Measurements from ENCODE around the gene H2BK1.

The H2BK1 gene

DNA sequence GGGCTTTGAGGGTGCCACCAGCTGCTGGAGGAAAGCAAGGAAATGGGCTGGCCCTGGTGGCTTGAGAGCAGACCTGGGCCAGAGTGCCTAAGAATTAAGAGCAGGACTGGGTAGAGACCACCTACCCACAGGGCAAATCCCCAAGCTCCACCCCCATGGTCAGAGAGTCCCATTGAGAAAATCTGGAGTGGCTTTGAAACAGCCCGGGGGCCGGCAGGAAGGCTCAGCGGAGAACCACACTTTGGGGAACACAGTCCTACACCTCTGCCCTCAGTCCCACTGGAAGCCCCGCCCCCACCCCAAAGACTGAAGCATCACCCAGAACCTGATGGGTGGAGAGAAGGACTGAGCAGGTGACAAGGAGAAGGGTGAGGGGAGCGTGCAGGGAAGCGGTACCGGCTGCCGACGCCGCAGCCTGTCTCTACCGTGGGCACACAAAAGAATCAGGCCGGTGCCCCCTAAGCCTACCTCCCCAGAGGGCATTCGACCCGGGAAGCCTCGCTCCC, 34.6 kb upstream of the H2BK1 start:
- DNase-seq = no peak

DNA sequence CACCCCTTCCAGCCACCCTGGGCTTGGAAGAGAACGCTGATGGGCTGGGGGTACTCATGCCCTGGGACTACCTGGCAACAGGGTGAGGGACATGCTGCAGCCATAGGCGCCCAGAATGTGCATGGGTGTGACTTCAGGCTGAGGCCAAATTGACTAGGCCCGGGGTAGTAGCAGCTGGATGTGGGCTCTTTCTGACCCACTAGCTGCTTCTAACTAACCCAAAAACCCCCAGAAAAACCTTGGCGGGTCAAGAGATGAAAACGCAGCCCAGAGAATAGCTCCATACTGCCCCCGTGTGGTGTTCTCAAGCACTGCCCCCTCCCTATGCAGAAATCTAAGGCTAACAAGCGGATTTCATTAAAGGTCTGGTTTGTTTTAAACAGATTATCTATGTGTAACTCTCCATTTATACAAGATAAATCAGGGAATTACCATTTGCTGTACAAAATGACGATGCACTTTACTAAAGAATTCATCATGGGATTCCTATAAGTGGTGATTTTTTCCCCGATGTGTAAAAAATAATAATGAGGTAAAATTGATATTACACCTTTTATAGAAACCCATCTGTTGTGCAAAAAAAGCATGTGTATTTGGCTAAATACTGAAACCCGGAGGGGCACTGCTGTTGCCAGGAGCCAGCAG, 34.0 kb upstream of the H2BK1 start:
- peak; percentile 33 for DNase-seq

DNA sequence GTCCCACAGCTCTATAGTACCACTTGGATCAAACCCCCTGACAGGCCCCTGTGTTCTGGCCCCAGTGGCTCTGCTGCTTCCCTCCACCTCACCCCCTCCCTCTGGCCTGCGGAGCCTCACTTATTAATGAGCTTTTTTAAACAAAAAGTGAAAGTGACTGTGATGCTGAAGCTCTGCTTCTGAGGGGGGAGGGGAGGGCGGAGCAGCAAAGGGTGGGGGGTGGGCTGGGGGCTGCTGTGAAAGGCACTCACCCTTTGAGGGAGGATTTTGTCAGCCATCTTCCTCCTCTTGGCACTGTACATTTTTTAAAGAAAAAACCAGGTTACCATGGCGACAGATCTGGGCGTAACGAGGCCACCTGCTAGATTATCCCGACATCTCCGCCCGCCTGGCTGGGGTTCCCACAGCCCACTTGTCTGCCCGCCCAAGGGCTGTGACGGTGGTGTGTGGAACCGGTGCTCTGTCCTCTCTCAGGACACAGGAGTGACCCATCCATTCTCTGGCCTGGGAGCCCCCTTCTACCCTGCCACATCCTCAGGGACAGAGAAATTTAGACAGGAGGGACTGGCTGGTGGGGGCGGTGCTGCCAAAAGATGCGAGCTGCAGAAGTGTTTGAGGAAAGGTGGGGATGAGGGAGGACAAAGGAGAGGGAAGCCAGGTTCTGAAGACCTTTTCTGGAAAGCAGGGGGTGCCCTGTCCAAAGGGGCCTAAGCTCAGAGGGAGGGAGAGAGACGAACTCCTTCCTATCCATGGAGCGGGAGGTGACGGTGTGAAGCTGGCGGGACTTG, 33.3 kb upstream of the H2BK1 start:
- peak; percentile 36 for DNase-seq

DNA sequence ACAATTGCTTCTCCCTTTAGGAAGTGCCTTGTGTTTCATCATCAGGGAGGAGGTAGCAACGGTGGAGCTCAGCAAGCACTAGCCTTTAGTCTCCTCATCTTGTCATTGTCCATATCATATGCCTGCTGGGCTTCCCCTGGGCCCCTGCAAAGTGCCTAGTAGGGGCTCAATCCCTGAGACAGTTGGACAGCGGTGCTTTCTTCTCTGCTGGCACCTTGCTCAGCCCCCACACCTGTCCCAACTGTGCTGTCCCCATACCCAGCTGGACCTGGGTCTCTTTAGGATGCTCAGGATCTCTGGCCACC, 32.7 kb upstream of the H2BK1 start:
- DNase-seq = no peak

DNA sequence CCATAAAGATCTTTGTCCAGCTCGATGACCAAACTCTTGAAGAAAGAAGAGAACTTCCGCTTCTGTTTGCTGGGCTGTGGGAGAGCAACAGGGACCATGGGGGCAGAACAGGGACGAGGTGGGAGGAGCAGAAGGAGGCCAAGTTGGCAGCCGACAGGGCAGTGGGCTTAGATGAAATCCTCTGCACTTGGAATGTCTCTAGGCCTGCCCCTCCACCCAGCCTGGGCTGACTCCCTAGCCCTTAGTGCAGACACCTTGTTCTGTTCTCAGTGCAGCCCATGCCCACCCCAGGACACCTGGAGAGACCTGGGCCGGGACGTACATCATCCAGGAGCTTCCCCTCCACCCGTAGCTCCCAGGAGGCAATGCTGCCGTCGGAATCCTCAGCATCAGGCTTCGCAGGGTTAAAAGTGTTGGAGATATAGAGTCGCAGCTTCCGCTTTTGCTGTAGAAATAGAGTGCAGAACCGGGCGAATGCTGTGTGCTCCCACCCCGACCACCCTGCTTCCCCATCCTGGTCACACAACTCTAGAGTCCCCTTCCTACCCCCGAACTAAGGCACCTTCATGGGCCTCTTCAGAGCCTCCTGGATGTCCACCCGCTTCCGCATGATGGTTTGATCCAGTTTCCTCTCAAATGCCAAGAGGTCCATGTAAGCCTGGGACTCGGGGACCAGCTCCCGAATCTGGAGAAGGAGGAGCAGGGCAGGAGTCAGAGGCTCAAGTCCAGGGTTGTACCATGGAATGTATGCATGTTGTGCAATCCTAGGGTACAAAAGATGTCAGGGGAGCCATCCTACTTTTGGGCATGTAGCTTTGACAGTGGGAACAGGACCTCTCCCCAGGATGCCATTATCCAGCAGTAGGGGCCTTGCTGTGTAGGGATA, 32.1 kb upstream of the H2BK1 start:
- no peak for DNase-seq

DNA sequence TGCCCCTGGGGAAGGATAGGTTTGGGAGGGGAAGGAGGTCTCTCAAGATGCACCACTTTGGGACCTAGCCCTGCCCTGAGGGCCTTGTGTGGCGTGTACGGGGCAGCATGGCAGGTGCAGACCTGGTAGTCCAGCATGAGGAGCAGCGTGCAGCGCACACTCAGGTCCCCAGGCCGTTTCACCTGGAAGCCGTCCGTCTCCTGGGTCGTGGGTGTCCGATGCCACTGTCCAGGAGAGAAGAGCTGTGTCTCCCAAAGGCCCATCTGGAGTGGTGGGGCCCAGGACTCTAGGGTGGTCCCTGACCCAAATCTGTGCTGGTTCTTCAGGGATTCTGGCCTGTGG, 31.4 kb upstream of the H2BK1 start:
- DNase-seq = no peak

DNA sequence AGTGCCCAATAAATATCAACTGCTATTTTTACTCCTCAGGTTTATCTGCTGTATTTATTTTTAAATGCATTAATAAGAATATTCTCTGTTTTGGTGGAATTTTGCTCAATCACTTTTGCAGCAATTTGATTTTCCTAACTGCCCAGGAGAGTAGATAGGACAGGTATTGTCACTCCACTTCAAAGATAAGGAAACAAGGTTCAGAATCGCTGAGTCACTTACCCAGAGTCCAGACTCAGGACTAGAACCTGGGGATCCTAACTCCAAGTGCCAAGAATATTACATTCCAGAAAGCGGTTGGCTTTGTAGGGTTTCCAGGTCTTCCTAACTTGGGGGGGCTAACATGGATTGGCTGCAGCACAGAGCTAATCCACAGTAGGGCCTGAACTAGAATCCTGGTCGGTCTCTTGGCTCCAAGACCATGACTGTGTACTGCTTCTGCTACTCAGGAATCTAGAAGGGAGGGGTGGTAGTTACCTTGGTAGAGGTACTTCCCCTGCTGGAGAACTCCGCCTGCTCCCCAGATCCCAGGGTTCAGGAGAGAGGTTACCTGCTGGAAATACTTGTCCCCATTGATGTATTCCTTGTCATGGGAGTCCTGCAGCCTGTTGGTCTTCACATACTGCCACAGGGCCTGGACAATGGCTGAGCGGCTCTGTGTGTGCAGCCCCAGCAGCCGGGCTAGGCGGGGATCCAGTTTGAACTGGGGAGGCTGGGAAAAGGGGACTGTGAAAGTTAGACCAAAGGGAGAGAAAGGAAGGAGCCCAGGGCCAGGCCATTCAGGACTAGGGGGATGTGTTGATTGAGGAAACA, 30.9 kb upstream of the H2BK1 start:
- no peak for DNase-seq

DNA sequence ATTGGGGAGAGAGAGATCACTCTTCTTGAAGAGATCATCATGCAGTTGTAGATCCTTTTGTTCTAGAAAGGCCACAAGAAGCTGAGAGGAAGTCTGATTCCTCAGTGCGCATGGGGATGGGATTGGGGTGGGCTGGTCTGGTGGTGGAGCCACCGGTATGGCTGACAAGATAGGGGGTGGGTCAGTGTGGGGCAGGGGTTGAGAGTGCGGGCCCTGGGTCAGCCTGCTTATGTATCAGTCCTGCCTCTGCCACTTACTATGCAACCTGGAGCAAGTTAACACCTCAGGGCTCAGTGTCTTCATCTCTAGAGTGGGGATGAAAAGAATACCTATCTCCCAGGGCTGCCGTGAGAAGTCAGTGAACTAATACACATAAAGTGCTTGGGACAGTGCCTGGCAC, 30.2 kb upstream of the H2BK1 start:
- DNase-seq = no peak

DNA sequence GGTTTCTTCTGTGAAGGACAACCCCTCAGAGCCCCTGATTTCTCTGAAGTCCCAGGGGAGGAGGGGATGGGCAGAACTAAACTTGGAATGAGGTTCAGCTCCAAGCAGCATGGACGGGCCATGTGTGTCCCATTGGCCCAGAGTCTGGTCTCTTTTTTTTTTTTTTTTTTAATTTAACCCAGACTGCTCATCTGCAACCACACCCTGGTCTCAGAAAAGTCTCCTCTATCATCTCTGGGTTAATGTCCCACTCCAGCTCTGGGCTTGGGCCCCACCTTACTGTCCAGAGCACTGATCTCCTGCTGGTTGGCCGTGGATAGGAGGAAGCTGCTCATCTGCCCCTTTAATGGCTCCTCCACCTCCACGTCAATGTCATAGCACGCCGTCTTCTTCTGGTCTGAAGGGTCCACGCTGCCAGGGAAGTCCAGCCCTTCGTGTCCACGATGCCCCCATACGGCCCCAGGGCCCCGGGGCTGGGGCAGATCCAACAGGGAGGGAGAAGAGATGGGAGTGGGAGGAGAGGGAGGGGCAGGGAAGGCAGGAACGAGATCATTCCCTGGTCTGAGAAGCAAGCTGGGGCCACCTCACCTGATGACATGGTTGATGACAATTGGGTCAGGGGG, 29.7 kb upstream of the H2BK1 start:
- DNase-seq = no peak

DNA sequence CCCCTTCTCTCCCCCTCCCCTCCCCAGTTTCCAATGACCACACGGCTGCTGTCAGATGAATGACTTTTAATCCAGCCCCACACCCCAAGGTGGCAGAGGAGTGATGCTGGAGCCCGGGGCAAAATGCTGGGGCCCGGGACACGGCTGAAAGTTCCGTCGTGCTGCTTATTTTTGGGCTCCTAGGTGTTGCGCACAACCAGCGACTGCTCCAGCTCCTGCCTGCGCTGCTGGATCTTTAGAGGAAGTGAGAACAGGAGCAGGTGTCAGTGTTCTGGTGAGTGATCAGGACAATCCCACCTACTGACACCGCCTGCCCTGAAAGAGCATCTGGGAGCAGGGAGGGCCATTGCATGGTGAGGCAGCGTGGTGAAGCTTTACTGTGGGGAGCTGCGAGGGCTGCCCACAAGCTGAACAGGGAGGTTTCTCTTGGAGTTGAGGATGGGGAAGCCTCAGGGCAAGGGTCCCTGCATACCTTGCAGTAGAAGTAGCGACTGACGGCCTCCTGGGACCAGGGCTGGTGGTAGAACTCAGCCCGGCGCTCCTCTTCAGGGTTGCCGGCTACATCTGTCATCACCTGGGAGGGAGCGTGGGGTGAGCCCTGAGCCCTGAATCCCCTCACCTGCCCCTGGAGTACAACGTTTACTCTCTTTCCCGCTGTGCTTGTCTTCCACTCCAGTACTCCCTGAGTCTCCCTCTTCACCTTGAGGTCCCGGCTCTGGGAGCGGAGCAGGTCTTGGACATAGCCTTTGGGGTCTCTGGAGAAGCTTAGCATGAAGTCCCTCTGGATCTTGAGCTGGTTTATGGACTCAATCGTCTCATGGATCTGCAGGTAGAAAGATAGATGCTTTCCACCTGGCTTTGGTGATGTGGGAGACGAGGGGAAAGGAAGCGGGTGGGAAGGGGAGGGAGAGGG, 28.9 kb upstream of the H2BK1 start:
- no peak for DNase-seq

DNA sequence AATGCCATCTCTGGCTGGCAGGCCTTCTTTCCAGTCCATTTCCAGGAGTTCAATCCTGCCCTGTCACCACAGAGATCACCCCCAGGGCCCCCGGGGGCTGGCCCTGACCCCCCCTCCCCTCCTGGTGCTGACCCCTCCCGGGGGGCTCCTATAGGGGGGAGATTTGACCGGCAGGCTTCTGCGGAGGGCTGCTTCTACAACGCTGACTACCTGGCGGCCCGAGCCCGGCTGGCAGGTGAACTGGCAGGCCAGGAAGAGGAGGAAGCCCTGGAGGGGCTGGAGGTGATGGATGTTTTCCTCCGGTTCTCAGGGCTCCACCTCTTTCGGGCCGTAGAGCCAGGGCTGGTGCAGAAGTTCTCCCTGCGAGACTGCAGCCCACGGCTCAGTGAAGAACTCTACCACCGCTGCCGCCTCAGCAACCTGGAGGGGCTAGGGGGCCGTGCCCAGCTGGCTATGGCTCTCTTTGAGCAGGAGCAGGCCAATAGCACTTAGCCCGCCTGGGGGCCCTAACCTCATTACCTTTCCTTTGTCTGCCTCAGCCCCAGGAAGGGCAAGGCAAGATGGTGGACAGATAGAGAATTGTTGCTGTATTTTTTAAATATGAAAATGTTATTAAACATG, 28.0 kb upstream of the H2BK1 start:
- DNase-seq = no peak

DNA sequence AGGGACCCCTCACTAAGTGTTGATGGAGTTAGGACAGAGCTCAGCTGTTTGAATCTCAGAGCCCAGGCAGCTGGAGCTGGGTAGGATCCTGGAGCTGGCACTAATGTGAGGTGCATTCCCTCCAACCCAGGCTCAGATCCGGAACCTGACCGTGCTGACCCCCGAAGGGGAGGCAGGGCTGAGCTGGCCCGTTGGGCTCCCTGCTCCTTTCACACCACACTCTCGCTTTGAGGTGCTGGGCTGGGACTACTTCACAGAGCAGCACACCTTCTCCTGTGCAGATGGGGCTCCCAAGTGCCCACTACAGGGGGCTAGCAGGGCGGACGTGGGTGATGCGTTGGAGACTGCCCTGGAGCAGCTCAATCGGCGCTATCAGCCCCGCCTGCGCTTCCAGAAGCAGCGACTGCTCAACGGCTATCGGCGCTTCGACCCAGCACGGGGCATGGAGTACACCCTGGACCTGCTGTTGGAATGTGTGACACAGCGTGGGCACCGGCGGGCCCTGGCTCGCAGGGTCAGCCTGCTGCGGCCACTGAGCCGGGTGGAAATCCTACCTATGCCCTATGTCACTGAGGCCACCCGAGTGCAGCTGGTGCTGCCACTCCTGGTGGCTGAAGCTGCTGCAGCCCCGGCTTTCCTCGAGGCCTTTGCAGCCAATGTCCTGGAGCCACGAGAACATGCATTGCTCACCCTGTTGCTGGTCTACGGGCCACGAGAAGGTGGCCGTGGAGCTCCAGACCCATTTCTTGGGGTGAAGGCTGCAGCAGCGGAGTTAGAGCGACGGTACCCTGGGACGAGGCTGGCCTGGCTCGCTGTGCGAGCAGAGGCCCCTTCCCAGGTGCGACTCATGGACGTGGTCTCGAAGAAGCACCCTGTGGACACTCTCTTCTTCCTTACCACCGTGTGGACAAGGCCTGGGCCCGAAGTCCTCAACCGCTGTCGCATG, 27.2 kb upstream of the H2BK1 start:
- DNase-seq = no peak

DNA sequence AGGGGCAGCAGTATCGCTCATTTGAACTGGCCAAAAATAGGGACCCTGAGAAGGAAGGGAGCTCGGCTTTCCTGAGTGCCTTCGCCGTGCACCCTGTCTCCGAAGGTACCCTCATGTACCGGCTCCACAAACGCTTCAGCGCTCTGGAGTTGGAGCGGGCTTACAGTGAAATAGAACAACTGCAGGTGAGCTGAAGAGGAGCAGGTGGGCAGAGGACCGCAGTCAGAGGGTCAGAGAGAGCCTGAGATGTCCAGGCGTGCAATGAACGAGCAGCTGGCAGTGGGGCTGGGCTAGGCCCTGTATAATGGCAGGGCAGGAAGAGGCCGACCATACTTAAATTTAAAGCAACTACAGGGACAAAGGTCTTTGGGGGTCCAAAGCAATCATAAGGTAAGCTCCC, 26.1 kb upstream of the H2BK1 start:
- no peak for DNase-seq

DNA sequence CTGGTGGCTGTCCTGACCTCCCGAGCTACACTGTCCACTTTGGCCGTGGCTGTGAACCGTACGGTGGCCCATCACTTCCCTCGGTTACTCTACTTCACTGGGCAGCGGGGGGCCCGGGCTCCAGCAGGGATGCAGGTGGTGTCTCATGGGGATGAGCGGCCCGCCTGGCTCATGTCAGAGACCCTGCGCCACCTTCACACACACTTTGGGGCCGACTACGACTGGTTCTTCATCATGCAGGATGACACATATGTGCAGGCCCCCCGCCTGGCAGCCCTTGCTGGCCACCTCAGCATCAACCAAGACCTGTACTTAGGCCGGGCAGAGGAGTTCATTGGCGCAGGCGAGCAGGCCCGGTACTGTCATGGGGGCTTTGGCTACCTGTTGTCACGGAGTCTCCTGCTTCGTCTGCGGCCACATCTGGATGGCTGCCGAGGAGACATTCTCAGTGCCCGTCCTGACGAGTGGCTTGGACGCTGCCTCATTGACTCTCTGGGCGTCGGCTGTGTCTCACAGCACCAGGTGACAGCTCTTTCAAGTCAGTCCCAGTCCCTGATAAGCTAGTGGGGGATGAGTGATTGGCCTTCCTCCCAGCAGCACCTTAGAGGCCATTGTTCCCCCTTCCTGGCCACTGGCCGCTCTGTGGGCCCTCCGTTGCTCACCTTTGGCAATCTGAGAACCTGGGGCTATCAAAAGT, 25.0 kb upstream of the H2BK1 start:
- no peak for DNase-seq

DNA sequence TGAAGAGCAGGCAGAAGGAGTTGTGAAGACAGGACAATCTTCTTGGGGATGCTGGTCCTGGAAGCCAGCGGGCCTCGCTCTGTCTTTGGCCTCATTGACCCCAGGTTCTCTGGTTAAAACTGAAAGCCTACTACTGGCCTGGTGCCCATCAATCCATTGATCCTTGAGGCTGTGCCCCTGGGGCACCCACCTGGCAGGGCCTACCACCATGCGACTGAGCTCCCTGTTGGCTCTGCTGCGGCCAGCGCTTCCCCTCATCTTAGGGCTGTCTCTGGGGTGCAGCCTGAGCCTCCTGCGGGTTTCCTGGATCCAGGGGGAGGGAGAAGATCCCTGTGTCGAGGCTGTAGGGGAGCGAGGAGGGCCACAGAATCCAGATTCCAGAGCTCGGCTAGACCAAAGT, 23.5 kb upstream of the H2BK1 start:
- no peak for DNase-seq

DNA sequence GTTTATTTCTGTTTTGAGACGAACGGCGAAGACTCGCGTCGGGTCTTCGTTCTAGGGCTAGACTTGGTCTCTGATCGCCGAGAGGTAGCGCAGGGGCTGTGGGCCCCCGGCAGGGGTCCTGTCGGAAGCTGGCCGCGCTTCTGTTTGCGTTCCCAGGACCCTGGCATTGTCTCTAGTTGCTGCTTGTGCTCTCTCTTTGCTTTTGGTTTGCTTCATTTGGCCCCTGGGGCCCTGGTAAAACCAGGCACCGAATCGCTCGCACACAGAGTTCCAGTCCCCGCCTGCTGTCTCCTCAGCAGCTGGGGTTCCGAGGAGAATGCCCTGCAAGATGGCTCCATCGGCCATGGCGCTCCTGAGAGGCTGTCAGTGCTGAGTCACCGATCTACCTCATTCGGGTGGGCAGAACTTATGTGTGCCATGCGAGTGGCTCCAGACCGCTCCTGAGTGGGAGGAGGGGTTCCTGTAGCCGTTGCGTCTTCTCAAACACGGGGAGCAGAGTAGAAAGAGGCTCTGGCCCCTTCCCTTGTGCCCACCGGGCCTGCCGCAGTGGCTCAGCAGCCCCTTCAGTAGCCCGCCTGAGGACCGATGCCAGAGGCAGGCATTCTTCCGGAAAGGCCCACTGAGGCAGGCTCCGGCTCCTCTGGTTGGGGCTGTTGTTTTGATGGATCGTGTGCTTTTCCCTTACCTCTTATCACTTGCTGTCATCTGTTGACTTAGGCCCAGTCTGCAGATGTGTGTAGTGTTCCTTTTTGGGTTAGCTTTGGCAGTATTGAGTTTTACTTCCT, 22.8 kb upstream of the H2BK1 start:
- DNase-seq = peak; percentile 45

DNA sequence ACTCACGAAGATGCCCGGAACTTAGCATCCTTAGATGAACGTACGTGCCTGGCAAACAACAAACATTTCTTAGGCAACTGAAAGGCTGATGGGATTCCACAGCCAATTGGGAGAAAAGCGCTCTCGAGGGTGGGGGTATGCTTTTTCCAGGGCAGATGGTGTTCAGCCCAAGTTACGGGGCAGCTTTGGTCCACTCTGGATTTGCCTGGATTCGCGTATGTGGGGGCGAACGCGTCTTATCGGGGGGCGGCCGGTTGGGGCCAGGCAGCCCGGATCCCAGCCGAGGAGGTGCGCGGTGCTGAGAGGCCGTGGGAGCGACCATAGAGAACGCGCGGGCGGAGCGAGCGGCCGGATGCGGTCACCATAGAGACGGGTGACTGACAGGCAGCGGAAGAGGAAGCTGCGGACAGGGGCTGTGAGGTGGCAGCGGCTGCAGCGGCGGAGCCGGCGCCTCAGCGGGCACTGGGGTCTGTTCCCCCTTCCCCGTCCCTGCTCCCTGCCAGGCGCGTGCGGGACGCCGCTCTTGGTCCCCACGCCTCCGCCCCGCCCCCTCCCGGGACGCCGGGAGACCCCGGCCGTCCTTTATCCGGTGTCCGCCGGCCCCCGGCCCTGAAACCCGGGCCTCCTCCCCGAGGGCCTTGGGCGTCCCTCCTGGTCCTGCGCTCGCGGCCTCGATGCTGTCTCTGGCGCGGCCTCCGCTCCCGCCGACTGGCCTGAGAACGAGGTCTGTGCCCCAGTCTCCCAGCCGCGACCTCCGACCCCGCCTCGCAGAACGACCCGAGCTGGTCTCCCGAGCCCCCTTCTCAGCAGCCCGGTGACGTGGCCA, 22.0 kb upstream of the H2BK1 start, which contains the start of gene CHPF2:
Gene CHPF2, plus strand, starts transcription at position 393 of the 826 bp plus-strand sequence. CDS start 1,529 bp downstream, outside the sequence.
- peak; percentile 86 for DNase-seq
